ENCODE measurements around the gene SH3PXD2A.

DNA sequence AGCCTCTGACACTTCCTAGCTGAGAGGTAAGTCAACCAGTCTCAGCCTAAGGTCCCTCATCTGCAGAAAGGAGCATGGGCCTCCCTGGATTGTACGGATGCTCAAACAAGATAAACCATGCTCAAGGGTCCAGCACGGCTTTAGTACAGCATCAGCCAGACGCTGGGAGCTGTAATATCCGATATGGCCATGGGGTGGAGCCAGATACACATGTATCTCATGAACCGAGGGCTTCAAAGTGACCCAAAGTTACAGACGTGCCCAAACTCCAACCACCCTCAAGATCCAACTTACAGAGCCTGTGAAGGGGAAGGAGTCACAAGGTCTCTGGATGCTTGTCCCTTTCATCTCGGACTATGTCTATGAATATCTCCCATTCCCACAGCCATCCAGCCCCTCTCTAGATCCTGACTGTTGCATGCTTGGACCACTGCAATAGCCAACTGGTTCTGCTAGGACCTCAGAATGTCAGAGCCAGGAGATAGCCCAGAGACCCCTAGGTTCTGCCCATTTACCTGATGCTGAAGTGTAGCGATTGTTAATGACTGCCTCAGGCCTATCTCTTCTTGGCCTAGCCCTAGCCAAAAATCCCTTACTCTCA is 142.4 kb downstream of the SH3PXD2A start:
- TF ChIP-seq EP300 (IDR thresholded peaks at IDR 0.05; ENCODE audit: borderline replicate concordance in 1 of 2, control insufficient read depth in 1 of 2, low read depth in 2 of 2, low read length in 2 of 2), result no peak
- no peak for TF ChIP-seq ESRRA (IDR thresholded peaks at IDR 0.05; ENCODE audit: low read length)
- TF ChIP-seq CEBPB (IDR thresholded peaks at IDR 0.05; ENCODE audit: borderline replicate concordance in 1 of 2, low read depth in 2 of 2, low read length in 2 of 2), result no peak
- no peak for TF ChIP-seq MXI1 (IDR thresholded peaks at IDR 0.05; ENCODE audit: low read depth, low read length)
- no peak for TF ChIP-seq TAF1 (IDR thresholded peaks at IDR 0.05; ENCODE audit: borderline replicate concordance, low read depth, low read length)
- TF ChIP-seq HDGF (IDR thresholded peaks at IDR 0.05), result no peak

All from GM12878 (cell line).